Suprapubic skin (tissue), 4 donors: ENCODE data around the gene CCAR1. TPM values are rescaled to one million over a fixed set of nuclear protein-coding genes. Genes with fewer than 3 reads are reported as not detected.

Experiments used
- DNase-seq, 2 donors: peaks; one replicate each; pipeline ENCODE4 v3.0.0-alpha.2; 2019; ENCODE audit warnings: low spot score in 2 of 2
- H3K27ac ChIP-seq: fragments of 200-600 bp; sonication (generic); one replicate; pipeline ENCODE4 v1.5.1; 2019
- H3K27me3 ChIP-seq: fragments of 200-600 bp; sonication (generic); one replicate; pipeline ENCODE4 v1.5.1; 2019
- H3K36me3 ChIP-seq: fragments of 200-600 bp; sonication (generic); one replicate; pipeline ENCODE4 v1.5.1; 2019
- H3K4me1 ChIP-seq: fragments of 200-600 bp; sonication (generic); one replicate; pipeline ENCODE4 v1.5.1; 2019
- H3K4me3 ChIP-seq: fragments of 200-600 bp; sonication (generic); one replicate; pipeline ENCODE4 v1.5.1; 2019; ENCODE audit warnings: mild to moderate bottlenecking
- H3K9me3 ChIP-seq: fragments of 200-600 bp; sonication (generic); one replicate; pipeline ENCODE4 v1.5.1; 2019
- CTCF ChIP-seq, 2 donors: fragments of 200-600 bp in 1 of 2; fragments of 450-650 bp in 1 of 2; sonication (generic) in 1 of 2; IDR thresholded peaks; one replicate each; pipeline ENCODE4 v1.5.1; 2016 to 2019; ENCODE audit warnings: antibody characterized with exemption in 2 of 2, mild to moderate bottlenecking in 1 of 2, moderate library complexity in 1 of 2
- EP300 ChIP-seq: sonication (generic); formaldehyde crosslinking; IDR thresholded peaks from one replicate; pipeline ENCODE4 v1.6.1; 2017; ENCODE audit warnings: antibody characterized with exemption
- POLR2A ChIP-seq, 2 donors: fragments of 450-650 bp; IDR thresholded peaks; one replicate each; pipeline ENCODE4 v1.6.1; 2017; ENCODE audit warnings: antibody characterized with exemption in 2 of 2, mild to moderate bottlenecking in 2 of 2, moderate library complexity in 2 of 2
- POLR2AphosphoS5 ChIP-seq, 3 donors: sonication (generic); formaldehyde crosslinking; IDR thresholded peaks; one replicate each; pipeline ENCODE4 v1.6.1; 2017; ENCODE audit warnings: antibody characterized with exemption in 3 of 3
- WGBS: methylation state at CpG from one replicate; pipeline ENCODE4 v1.1.5; 2018; 5-methylcytosine and 5-hydroxymethylcytosine counted together
- total RNA-seq, 4 donors: library from RNA; depleted of rRNA; stranded (reverse); fragments of >200 nt; gene quantifications; one replicate each; pipeline ENCODE4 v1.1.0, GENCODE V29; 2016

The CCAR1 gene
- total RNA-seq, 4 donors from 2014 or later: 34.8 to 103 (median 43.8) TPM

GRCh38 chr10:68742397-68742796, 21.4 kb downstream of the CCAR1 start:
- no peak overlapping the region for H3K27ac ChIP-seq
- DNase-seq: no peak
- TF ChIP-seq POLR2AphosphoS5 (IDR thresholded peaks at IDR 0.05) (no peak), EP300 (no peak), POLR2A (IDR thresholded peaks at IDR 0.05) (no peak), CTCF (IDR thresholded peaks at IDR 0.05) (no peak)
- no peaks in the 10 kb centered on the region for H3K27me3 ChIP-seq
- WGBS: 78% methylated on average over 6 of the region's 6 CpGs
- peaks cover 92% of the 10 kb centered on the region for H3K36me3 ChIP-seq
- no peak overlapping the region for H3K4me3 ChIP-seq
- H3K4me1 ChIP-seq: no peaks in the 10 kb centered on the region
- no peaks in the 10 kb centered on the region for H3K9me3 ChIP-seq

- TF ChIP-seq EP300 (no peak), POLR2AphosphoS5 (IDR thresholded peaks at IDR 0.05) (no peak), POLR2A (IDR thresholded peaks at IDR 0.05) (no peak), CTCF (IDR thresholded peaks at IDR 0.05) (no peak)
- H3K4me1 ChIP-seq: no peaks in the 10 kb centered on the region
- peaks cover 97% of the 10 kb centered on the region for H3K36me3 ChIP-seq
- H3K27me3 ChIP-seq: no peaks in the 10 kb centered on the region
- no peak overlapping the region for H3K27ac ChIP-seq
- 89% methylated on average over 2 of the region's 2 CpGs for WGBS
- no peaks in the 10 kb centered on the region for H3K9me3 ChIP-seq
- DNase-seq: no peak
- no peak overlapping the region for H3K4me3 ChIP-seq
These were observed 31.8 kb downstream of the CCAR1 start for GRCh38 chr10:68752711-68753350.

- H3K4me3 ChIP-seq: no peak overlapping the region
- H3K9me3 ChIP-seq: no peaks in the 10 kb centered on the region
- no peaks in the 10 kb centered on the region for H3K27me3 ChIP-seq
- DNase-seq: no peak
- TF ChIP-seq CTCF (IDR thresholded peaks at IDR 0.05) (no peak), POLR2A (IDR thresholded peaks at IDR 0.05) (no peak)
- 88% methylated on average over 12 of the region's 12 CpGs for WGBS
- H3K36me3 ChIP-seq: peaks cover 97% of the 10 kb centered on the region
- no peaks in the 10 kb centered on the region for H3K4me1 ChIP-seq
- H3K27ac ChIP-seq: no peak overlapping the region
These were observed 35.2 kb downstream of the CCAR1 start for GRCh38 chr10:68756246-68756645.

GRCh38 chr10:68756766-68757165, 35.7 kb downstream of the CCAR1 start:
- no peak for DNase-seq
- Histone ChIP-seq H3K9me3 (no peaks in the 10 kb centered on the region), H3K27me3 (no peaks in the 10 kb centered on the region), H3K4me1 (no peaks in the 10 kb centered on the region), H3K36me3 (peaks cover 97% of the 10 kb centered on the region), H3K4me3 (no peak overlapping the region), H3K27ac (no peak overlapping the region)
- TF ChIP-seq POLR2A (IDR thresholded peaks at IDR 0.05): no peak
- TF ChIP-seq EP300: no peak
- TF ChIP-seq POLR2AphosphoS5 (IDR thresholded peaks at IDR 0.05): no peak
- no peak for TF ChIP-seq CTCF (IDR thresholded peaks at IDR 0.05)
- WGBS: 90% methylated on average over 3 of the region's 3 CpGs

GRCh38 chr10:68759223-68759863, 38.3 kb downstream of the CCAR1 start:
- Histone ChIP-seq H3K4me3 (no peak overlapping the region), H3K27ac (no peak overlapping the region), H3K36me3 (peaks cover 91% of the 10 kb centered on the region), H3K27me3 (no peaks in the 10 kb centered on the region), H3K4me1 (no peaks in the 10 kb centered on the region), H3K9me3 (no peaks in the 10 kb centered on the region)
- TF ChIP-seq EP300 (no peak), POLR2AphosphoS5 (IDR thresholded peaks at IDR 0.05) (no peak), POLR2A (IDR thresholded peaks at IDR 0.05) (no peak), CTCF (IDR thresholded peaks at IDR 0.05) (no peak)
- DNase-seq: no peak
- WGBS: 98% methylated on average over 6 of the region's 6 CpGs
